Measurements from ENCODE around the gene HELT. TPM values are rescaled to one million over a fixed set of nuclear protein-coding genes. Genes with fewer than 3 reads are reported as not detected.
A peak's percentile ranks its signal among the peaks of the same experiment; 100 is the strongest.
"Not testable (repeated sequence)": the region's sequence is repeated elsewhere in the genome, so short reads cannot be mapped to it uniquely, and the experiment has no call there.

Gene HELT
- total and polyA plus RNA-seq, 2 experiments from 2014 or later = not detected

- Histone ChIP-seq H3K9me3 (ENCODE audit: low read depth) (no peaks in the 10 kb centered on the region), H3K79me2 (no peaks in the 10 kb centered on the region), H3K27me3 (no peaks in the 10 kb centered on the region), H2AFZ (peak overlapping the region; percentile 43), H3K36me3 (replicated peaks; ENCODE audit: insufficient read depth, low read depth) (no peaks in the 10 kb centered on the region), H3K27ac (no peak overlapping the region), H3K9me2 (replicated peaks; ENCODE audit: insufficient read depth) (no peaks in the 10 kb centered on the region), H4K20me1 (ENCODE audit: insufficient read depth, poor library complexity, severe bottlenecking) (no peaks in the 10 kb centered on the region), H3K4me1 (ENCODE audit: insufficient read depth) (no peaks in the 10 kb centered on the region), H3K4me3 (no peak overlapping the region), H3K4me2 (peak overlapping the region; percentile 70)
- DNase-seq (ENCODE audit: low spot score) = peak; percentile 72
- WGBS (ENCODE audit: low lambda C conversion rate, missing lambda C conversion rate) = 29% methylated on average over 15 of the region's 15 CpGs
- TF ChIP-seq CTCF (IDR thresholded peaks at IDR 0.05; ENCODE audit: poor library complexity) (peak; percentile 77), EZH2phosphoT487 (IDR thresholded peaks at IDR 0.05; ENCODE audit: low read depth, severe bottlenecking, unreplicated experiment) (no peak)
These were observed 21.4 kb downstream of the HELT start for GRCh38 chr4:185039508-185040273.

DNA sequence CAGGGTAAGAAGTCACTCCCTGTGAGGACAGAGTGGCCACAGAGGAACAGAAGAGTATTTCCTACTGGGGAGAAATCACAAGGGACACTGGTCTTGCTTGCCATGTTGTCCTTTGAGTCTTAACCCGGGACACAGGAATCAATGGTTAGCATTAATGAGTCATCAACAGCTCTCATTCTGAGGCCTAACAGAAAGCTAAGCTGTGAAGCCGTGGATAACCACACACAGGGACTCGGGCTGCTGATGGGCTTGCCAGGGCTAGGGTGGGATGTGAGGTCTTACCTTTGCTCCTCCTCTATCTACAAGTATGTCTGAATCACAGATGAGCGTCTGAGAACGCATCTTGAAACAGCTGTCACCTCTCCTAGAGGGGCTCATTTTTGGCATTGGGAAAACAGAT, 22.2 kb downstream of the HELT start:
- TF ChIP-seq EZH2phosphoT487 (IDR thresholded peaks at IDR 0.05; ENCODE audit: low read depth, severe bottlenecking, unreplicated experiment) = no peak
- no peak for TF ChIP-seq CTCF (IDR thresholded peaks at IDR 0.05; ENCODE audit: poor library complexity)
- TF ChIP-seq EZH2 (IDR thresholded peaks at IDR 0.05; ENCODE audit: borderline replicate concordance) = no peak
- 72% methylated on average over 5 of the region's 5 CpGs for WGBS (ENCODE audit: low lambda C conversion rate, missing lambda C conversion rate)

DNA sequence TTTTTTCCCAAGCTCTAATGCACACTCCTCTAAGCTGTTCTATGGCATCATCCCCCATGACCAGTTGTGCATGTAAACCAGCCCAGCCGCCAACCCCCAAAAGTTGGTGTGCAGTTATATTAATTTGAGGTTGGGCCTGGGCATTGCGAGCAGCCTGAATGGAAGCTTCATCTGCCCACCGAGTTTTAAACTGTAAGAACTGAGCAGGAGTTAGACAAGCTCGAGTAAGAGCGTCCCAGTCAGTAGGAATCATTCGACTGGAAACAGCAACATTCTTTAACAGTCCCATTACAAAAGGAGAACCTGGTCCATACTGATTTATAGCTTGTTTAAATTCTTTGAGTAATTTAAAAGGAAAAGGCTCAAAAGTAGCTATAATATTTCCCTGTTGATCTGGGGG, 32.0 kb downstream of the HELT start:
- WGBS (ENCODE audit: low lambda C conversion rate, missing lambda C conversion rate) = 85% methylated on average over 6 of the region's 6 CpGs
- H3K4me1 ChIP-seq (ENCODE audit: insufficient read depth); H3K9me3 ChIP-seq (ENCODE audit: low read depth); DNase-seq (ENCODE audit: low spot score); H2AFZ ChIP-seq; H3K9me2 ChIP-seq (replicated peaks; ENCODE audit: insufficient read depth); H3K36me3 ChIP-seq (replicated peaks; ENCODE audit: insufficient read depth, low read depth); H3K27ac ChIP-seq; H3K4me2 ChIP-seq; H3K4me3 ChIP-seq; H4K20me1 ChIP-seq (ENCODE audit: insufficient read depth, poor library complexity, severe bottlenecking); H3K79me2 ChIP-seq: not testable (repeated sequence)
- H3K27me3 ChIP-seq = peaks cover 12% of the 10 kb centered on the region

More for the DNA sequence above, 22.2 kb downstream of the HELT start:
- Histone ChIP-seq H3K36me3 (replicated peaks; ENCODE audit: insufficient read depth, low read depth) (no peaks in the 10 kb centered on the region), H3K4me1 (ENCODE audit: insufficient read depth) (no peaks in the 10 kb centered on the region), H3K4me2 (no peak overlapping the region), H3K9me3 (ENCODE audit: low read depth) (no peaks in the 10 kb centered on the region), H3K9me2 (replicated peaks; ENCODE audit: insufficient read depth) (no peaks in the 10 kb centered on the region), H4K20me1 (ENCODE audit: insufficient read depth, poor library complexity, severe bottlenecking) (no peaks in the 10 kb centered on the region), H2AFZ (peak overlapping the region; percentile 6), H3K27ac (no peak overlapping the region), H3K27me3 (no peaks in the 10 kb centered on the region), H3K4me3 (no peak overlapping the region), H3K79me2 (no peaks in the 10 kb centered on the region)
- no peak for DNase-seq (ENCODE audit: low spot score)

- H3K4me1 ChIP-seq (ENCODE audit: insufficient read depth); H3K4me2 ChIP-seq; H2AFZ ChIP-seq; H3K9me2 ChIP-seq (replicated peaks; ENCODE audit: insufficient read depth); H3K9me3 ChIP-seq (ENCODE audit: low read depth); DNase-seq (ENCODE audit: low spot score); H3K36me3 ChIP-seq (replicated peaks; ENCODE audit: insufficient read depth, low read depth); H4K20me1 ChIP-seq (ENCODE audit: insufficient read depth, poor library complexity, severe bottlenecking); H3K4me3 ChIP-seq; H3K27ac ChIP-seq; H3K79me2 ChIP-seq: not testable (repeated sequence)
- 97% methylated on average over 5 of the region's 5 CpGs for WGBS (ENCODE audit: low lambda C conversion rate, missing lambda C conversion rate)
- peaks cover 19% of the 10 kb centered on the region for H3K27me3 ChIP-seq
These were observed 33.0 kb downstream of the HELT start for GRCh38 chr4:185051283-185051682.
